GM12878 (cell line): ENCODE data around the gene EEFSEC. TPM values are rescaled to one million over a fixed set of nuclear protein-coding genes. Genes with fewer than 3 reads are reported as not detected.

Experiments used
- BACH1 ChIP-seq: fragments of 450-650 bp; IDR thresholded peaks from 2 replicates; pipeline ENCODE4 v1.6.1; 2017; ENCODE audit warnings: mild to moderate bottlenecking, borderline replicate concordance
- CBX3 ChIP-seq: fragments of 200-600 bp; sonication (generic); IDR thresholded peaks from 2 replicates; pipeline ENCODE4 v1.6.1; 2016; ENCODE audit warnings: low read depth, borderline replicate concordance
- CBX5 ChIP-seq: sonication (generic); IDR thresholded peaks from 2 replicates; pipeline ENCODE4 v1.6.1; 2016; ENCODE audit warnings: low read depth, moderate library complexity, mild to moderate bottlenecking, inconsistent platforms
- CREB1 ChIP-seq: IDR thresholded peaks from 2 replicates; pipeline ENCODE4 v1.6.1; 2012; ENCODE audit warnings: low read depth, mild to moderate bottlenecking, inconsistent platforms
- E4F1 ChIP-seq: fragments of 450-650 bp; IDR thresholded peaks from 2 replicates; pipeline ENCODE4 v1.6.1; 2018; ENCODE audit warnings: borderline replicate concordance, mild to moderate bottlenecking; ENCODE audit not compliant: partially characterized antibody
- IKZF2 ChIP-seq, 2 experiments: fragments of 450-650 bp; IDR thresholded peaks; 2 replicates each; pipeline ENCODE4 v1.6.1; 2017; ENCODE audit warnings: mild to moderate bottlenecking in 2 of 2, moderate library complexity in 2 of 2
- MEF2B ChIP-seq: fragments of 450-650 bp; IDR thresholded peaks from 2 replicates; pipeline ENCODE4 v1.6.1; 2018; ENCODE audit warnings: mild to moderate bottlenecking, moderate library complexity; ENCODE audit not compliant: partially characterized antibody, poor library complexity, severe bottlenecking
- PKNOX1 ChIP-seq: fragments of 450-650 bp; IDR thresholded peaks from 2 replicates; pipeline ENCODE4 v1.6.1; 2016; ENCODE audit warnings: mild to moderate bottlenecking
- POU2F2 ChIP-seq: IDR thresholded peaks from 3 replicates; pipeline ENCODE4 v1.6.1; 2011; ENCODE audit warnings: low read depth, mild to moderate bottlenecking, low read length, borderline replicate concordance
- RB1 ChIP-seq: fragments of 450-650 bp; formaldehyde crosslinking; IDR thresholded peaks from 2 replicates; pipeline ENCODE4 v1.6.1; 2017; ENCODE audit warnings: mild to moderate bottlenecking, borderline replicate concordance
- RUNX3 ChIP-seq: IDR thresholded peaks from 2 replicates; pipeline ENCODE4 v1.6.1; 2012; ENCODE audit warnings: low read length, inconsistent platforms
- SMARCA5 ChIP-seq: fragments of 450-650 bp; IDR thresholded peaks from 2 replicates; pipeline ENCODE4 v1.6.1; 2017; ENCODE audit warnings: mild to moderate bottlenecking
- SPI1 ChIP-seq: IDR thresholded peaks from 2 replicates; pipeline ENCODE4 v1.6.1; 2011; ENCODE audit warnings: low read depth, mild to moderate bottlenecking, low read length, moderate library complexity, borderline replicate concordance; ENCODE audit not compliant: insufficient read depth
- SRF ChIP-seq, 2 experiments: IDR thresholded peaks; 2 replicates each; pipeline ENCODE4 v1.6.1; 2011; ENCODE audit warnings: low read depth in 2 of 2, low read length in 2 of 2, mild to moderate bottlenecking in 1 of 2, moderate library complexity in 1 of 2
- STAT1 ChIP-seq: fragments of 450-650 bp; conservative IDR thresholded peaks from 2 replicates; pipeline ENCODE4 v1.6.1; 2014; ENCODE audit warnings: antibody characterized with exemption, mild to moderate bottlenecking
- TBL1XR1 ChIP-seq: IDR thresholded peaks from 2 replicates; pipeline ENCODE4 v1.6.1; 2012; ENCODE audit warnings: low read depth, low read length, improper control_type of control experiment
- USF2 ChIP-seq: IDR thresholded peaks from 2 replicates; pipeline ENCODE4 v1.6.1; 2011; ENCODE audit warnings: low read depth, low read length, improper control_type of control experiment, borderline replicate concordance
- ZNF384 ChIP-seq: IDR thresholded peaks from 2 replicates; pipeline ENCODE4 v1.6.1; 2012; ENCODE audit warnings: low read depth, mild to moderate bottlenecking, low read length, improper control_type of control experiment, borderline replicate concordance
- polyA plus RNA-seq, 11 experiments: library from polyadenylated mRNA; depleted of rRNA in 4 of 11; unstranded in 6 of 11; stranded (reverse) in 5 of 11; fragments of >200 nt; fragmentation: Nextera tagmentation in 4 of 11; fragmentation: Illumina TruSeq in 1 of 11; extraction: Ambion mirVana in 4 of 11; extraction: Trizol in 1 of 11; gene quantifications; 1 replicate in 1 of 11; 2 replicates in 10 of 11; pipeline versions ENCODE4 v1.2.1 to v1.2.3, GENCODE V29; 2011 to 2016; ENCODE audit warnings: inconsistent platforms in 2 of 11, missing spikeins in 2 of 11, low read depth in 1 of 11
- total RNA-seq, 4 experiments: library from RNA; depleted of rRNA in 3 of 4; stranded (reverse); fragments of >200 nt in 3 of 4; fragmentation: Illumina TruSeq in 1 of 4; extraction: Trizol in 1 of 4; gene quantifications; 2 replicates each; pipeline versions ENCODE4 v1.2.1 to v1.2.3, GENCODE V29; 2013 to 2021
- TF ChIP-seq, protein P1 (sequence below): fragments of 450-650 bp; IDR thresholded peaks from 2 replicates; pipeline ENCODE4 v1.6.1; 2017; ENCODE audit warnings: mild to moderate bottlenecking, moderate library complexity
- TF ChIP-seq, protein P2 (sequence below): IDR thresholded peaks from 2 replicates; pipeline ENCODE4 v1.6.1; 2012; ENCODE audit warnings: low read depth, low read length, improper control_type of control experiment

EEFSEC gene
- total and polyA plus RNA-seq, 10 of the 15 experiments (the other 5 are each of a cell fraction or from before 2014, with no cell fraction given): 0.29 to 29.1 (median 16.1) TPM

DNA sequence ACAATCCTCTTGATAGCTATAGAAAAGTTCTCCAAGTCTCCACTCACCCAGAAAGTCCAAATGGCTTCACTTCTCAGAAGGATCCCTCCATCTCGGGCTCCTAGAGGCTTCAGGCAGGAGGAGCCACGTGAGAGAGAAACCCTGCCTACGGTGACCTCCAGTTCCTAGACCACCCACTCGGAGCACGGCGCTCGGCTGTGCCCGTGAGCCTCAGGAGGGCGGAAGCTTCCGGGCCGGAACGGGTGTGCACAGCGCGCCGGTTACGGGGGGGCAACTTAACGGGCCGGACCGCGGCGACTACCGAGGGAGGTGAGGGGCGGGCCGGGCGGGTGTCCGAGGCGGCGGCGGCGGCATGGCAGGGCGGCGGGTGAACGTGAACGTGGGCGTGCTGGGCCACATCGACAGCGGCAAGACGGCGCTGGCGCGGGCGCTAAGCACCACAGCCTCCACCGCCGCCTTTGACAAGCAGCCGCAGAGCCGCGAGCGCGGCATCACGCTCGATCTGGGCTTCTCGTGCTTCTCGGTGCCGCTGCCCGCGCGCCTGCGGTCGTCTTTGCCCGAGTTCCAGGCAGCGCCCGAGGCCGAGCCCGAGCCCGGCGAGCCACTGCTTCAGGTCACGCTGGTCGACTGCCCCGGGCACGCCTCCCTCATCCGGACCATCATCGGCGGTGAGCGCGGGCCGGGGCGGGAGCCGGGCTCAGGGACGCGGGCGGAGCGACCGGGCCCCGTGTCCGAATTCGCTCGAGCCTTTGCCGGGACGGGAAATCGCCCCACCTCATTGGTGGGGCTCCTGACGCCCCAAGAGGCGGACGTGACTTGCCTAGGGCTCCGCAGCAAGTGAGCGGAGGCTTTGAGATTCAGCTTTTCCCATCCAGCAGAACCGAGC lies at the start of gene EEFSEC (continued):
- TF ChIP-seq TBL1XR1: 0 out of 2 replicates have a peak, but pooled peaks have one; percentile 14
- TF ChIP-seq POU2F2: peak; percentile 44; the same call in 1 of the 3 replicates
- no peak for TF ChIP-seq E4F1
- TF ChIP-seq USF2: no peak
- peak; percentile 81; the same call in 1 of the 2 replicates for TF ChIP-seq BACH1
- peak; percentile 84 for TF ChIP-seq CBX5
- TF ChIP-seq ZNF384: no peak
- TF ChIP-seq CREB1: peak; percentile 54; the same call in 1 of the 2 replicates
- TF ChIP-seq SMARCA5: peak; percentile 86; the same call in 1 of the 2 replicates
- no peak for TF ChIP-seq CBX3
- TF ChIP-seq, protein P1, sequence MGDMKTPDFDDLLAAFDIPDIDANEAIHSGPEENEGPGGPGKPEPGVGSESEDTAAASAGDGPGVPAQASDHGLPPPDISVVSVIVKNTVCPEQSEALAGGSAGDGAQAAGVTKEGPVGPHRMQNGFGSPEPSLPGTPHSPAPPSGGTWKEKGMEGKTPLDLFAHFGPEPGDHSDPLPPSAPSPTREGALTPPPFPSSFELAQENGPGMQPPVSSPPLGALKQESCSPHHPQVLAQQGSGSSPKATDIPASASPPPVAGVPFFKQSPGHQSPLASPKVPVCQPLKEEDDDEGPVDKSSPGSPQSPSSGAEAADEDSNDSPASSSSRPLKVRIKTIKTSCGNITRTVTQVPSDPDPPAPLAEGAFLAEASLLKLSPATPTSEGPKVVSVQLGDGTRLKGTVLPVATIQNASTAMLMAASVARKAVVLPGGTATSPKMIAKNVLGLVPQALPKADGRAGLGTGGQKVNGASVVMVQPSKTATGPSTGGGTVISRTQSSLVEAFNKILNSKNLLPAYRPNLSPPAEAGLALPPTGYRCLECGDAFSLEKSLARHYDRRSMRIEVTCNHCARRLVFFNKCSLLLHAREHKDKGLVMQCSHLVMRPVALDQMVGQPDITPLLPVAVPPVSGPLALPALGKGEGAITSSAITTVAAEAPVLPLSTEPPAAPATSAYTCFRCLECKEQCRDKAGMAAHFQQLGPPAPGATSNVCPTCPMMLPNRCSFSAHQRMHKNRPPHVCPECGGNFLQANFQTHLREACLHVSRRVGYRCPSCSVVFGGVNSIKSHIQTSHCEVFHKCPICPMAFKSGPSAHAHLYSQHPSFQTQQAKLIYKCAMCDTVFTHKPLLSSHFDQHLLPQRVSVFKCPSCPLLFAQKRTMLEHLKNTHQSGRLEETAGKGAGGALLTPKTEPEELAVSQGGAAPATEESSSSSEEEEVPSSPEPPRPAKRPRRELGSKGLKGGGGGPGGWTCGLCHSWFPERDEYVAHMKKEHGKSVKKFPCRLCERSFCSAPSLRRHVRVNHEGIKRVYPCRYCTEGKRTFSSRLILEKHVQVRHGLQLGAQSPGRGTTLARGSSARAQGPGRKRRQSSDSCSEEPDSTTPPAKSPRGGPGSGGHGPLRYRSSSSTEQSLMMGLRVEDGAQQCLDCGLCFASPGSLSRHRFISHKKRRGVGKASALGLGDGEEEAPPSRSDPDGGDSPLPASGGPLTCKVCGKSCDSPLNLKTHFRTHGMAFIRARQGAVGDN: peak; percentile 63
- TF ChIP-seq MEF2B: peak; percentile 40
- TF ChIP-seq SPI1: no peak
- TF ChIP-seq IKZF2 (IDR thresholded peaks at IDR 0.05): peak in 1 of 2 experiments; percentile 37; a peak in 2 of 4 replicates
- TF ChIP-seq RB1: peak; percentile 82; the same call in 1 of the 2 replicates
- TF ChIP-seq RUNX3: peak; percentile 66
- 0 out of 2 replicates have a peak, but pooled peaks have one; percentile 60 for TF ChIP-seq STAT1
- TF ChIP-seq SRF (IDR thresholded peaks at IDR 0.05; ENCODE audit: low read depth in 2 of 2, low read length in 2 of 2): peak in 1 of 2 experiments; percentile 83; a peak in 2 of 4 replicates
- TF ChIP-seq, protein P2, sequence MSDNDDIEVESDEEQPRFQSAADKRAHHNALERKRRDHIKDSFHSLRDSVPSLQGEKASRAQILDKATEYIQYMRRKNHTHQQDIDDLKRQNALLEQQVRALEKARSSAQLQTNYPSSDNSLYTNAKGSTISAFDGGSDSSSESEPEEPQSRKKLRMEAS: peak; percentile 48; the same call in 1 of the 2 replicates
- TF ChIP-seq PKNOX1: peak; percentile 28; the same call in 1 of the 2 replicates
